Stimulated activated CD4-positive, alpha-beta T cell treated with anti-CD3 and anti-CD28 coated beads, Interleukin-1b, Interleukin-23, amount 100 ng/mL, for 24 hours (primary cell): ENCODE measurements around the gene CAND2.

ENCODE experiments used
- DNase-seq, 4 experiments: peaks; one replicate each; pipeline ENCODE4 v3.0.0-alpha.2; 2020; ENCODE audit warnings: low read depth in 4 of 4, low spot score in 1 of 4

CAND2 gene

GRCh38 chr3:12796171-12797123 is at the start of gene CAND2:
CAND2 (plus strand) TSS chr3:12796680; CDS start chr3:12796721, 41 bp downstream.
- DNase-seq: no peak

- no peak for DNase-seq
These were observed 48.0 kb upstream of the CAND2 start for GRCh38 chr3:12748477-12748876.

GRCh38 chr3:12750223-12750622 is 46.3 kb upstream of the CAND2 start:
- DNase-seq: no peak

GRCh38 chr3:12750658-12751071 is 45.8 kb upstream of the CAND2 start:
- peak in 1 of 4 experiments; percentile 19 for DNase-seq

- no peak for DNase-seq
These were observed 44.9 kb upstream of the CAND2 start for GRCh38 chr3:12751571-12751970.

- DNase-seq: no peak
These were observed 44.4 kb upstream of the CAND2 start for GRCh38 chr3:12752102-12752501.

- no peak for DNase-seq
These were observed 43.7 kb upstream of the CAND2 start for GRCh38 chr3:12752809-12753208.

GRCh38 chr3:12753275-12754028 is 43.0 kb upstream of the CAND2 start:
- no peak for DNase-seq

GRCh38 chr3:12754313-12754712 is 42.2 kb upstream of the CAND2 start:
- no peak for DNase-seq

GRCh38 chr3:12755754-12756153 is 40.7 kb upstream of the CAND2 start:
- no peak for DNase-seq

- no peak for DNase-seq
These were observed 40.3 kb upstream of the CAND2 start for GRCh38 chr3:12756175-12756574.

GRCh38 chr3:12756635-12757034 is 39.8 kb upstream of the CAND2 start:
- no peak for DNase-seq

- DNase-seq: no peak
These were observed 38.3 kb upstream of the CAND2 start for GRCh38 chr3:12758025-12758781.

- DNase-seq: no peak
These were observed 37.3 kb upstream of the CAND2 start, which contains the start of gene TMEM40 for GRCh38 chr3:12759097-12759679. TMEM40 (minus strand) TSS chr3:12759259; CDS start chr3:12749832, 9,427 bp downstream.

- DNase-seq: no peak
These were observed 36.6 kb upstream of the CAND2 start for GRCh38 chr3:12759693-12760565.

- no peak for DNase-seq
These were observed 32.2 kb upstream of the CAND2 start for GRCh38 chr3:12764171-12764776.

GRCh38 chr3:12766541-12766940 is 29.9 kb upstream of the CAND2 start:
- no peak for DNase-seq

- DNase-seq: no peak
These were observed 27.6 kb upstream of the CAND2 start for GRCh38 chr3:12768579-12769527.
